ENCODE results near the gene TBC1D9B.
"Not testable (repeated sequence)": the region's sequence is repeated elsewhere in the genome, so short reads cannot be mapped to it uniquely, and the experiment has no call there.

Gene TBC1D9B

DNA sequence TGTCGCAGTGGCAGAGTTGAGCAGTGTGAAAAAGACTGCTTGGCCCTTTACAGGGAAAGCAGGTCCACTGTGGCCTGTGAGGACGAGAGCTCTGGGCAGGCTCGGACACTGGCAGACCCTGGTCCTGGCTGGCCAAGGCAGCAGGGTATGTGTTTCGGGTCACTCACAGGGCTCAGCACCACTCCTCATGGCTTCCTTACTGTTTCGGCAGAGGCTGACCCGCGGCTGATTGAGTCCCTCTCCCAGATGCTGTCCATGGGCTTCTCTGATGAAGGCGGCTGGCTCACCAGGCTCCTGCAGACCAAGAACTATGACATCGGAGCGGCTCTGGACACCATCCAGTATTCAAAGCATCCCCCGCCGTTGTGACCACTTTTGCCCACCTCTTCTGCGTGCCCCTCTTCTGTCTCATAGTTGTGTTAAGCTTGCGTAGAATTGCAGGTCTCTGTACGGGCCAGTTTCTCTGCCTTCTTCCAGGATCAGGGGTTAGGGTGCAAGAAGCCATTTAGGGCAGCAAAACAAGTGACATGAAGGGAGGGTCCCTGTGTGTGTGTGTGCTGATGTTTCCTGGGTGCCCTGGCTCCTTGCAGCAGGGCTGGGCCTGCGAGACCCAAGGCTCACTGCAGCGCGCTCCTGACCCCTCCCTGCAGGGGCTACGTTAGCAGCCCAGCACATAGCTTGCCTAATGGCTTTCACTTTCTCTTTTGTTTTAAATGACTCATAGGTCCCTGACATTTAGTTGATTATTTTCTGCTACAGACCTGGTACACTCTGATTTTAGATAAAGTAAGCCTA, 71.3 kb downstream of the TBC1D9B start:
- DNase-seq, result peak in 1 of 4 experiments; percentile 21

DNA sequence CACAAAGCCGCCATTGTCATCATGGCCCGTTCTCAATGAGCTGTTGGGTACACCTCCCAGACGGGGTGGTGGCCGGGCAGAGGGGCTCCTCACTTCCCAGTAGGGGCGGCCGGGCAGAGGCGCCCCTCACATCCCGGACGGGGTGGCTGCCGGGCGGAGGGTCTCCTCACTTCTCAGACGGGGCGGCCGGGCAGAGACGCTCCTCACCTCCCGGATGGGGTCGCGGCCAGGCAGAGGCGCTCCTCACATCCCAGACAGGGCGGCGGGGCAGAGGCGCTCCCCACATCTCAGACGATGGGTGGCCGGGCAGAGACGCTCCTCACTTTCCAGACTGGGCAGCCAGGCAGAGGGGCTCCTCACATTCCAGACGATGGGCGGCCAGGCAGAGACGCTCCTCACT, 72.8 kb downstream of the TBC1D9B start:
- not testable (repeated sequence) for DNase-seq

DNA sequence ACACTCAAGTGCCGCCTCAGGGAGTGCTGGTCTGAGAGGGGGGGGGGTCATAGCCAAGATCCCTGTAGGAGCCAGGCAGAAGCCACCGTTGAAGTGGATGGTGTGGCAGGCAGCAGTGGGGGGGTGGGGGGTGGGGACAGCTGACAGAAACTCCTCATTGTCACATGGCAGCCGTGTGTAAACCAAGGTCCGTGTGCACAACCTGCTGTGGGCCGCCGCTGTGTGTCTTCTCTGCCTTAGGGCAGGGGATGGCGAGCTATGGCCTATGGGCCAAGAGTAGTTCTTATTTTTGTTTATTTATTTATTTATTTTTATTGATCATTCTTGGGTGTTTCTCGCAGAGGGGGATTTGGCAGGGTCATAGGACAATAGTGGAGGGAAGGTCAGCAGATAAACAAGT, 73.6 kb downstream of the TBC1D9B start:
- no peak for DNase-seq

DNA sequence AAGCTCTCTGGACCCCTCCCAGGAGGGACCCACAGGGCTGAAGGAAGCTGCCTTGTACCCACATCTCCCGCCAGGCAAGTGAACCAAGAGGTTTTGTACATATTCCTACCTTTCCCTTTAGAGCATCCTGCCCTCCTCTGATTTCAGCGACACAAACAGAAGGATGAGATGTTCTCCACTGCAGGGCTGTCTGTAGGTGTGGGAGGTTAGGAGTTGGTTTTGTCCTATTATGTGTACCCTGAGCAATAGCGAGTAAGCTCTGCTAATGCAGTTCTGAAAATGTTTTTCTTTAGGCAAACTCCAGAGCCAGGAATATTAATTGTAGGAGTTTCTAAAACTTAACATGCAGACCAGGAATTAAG, 74.0 kb downstream of the TBC1D9B start:
- DNase-seq, result no peak

DNA sequence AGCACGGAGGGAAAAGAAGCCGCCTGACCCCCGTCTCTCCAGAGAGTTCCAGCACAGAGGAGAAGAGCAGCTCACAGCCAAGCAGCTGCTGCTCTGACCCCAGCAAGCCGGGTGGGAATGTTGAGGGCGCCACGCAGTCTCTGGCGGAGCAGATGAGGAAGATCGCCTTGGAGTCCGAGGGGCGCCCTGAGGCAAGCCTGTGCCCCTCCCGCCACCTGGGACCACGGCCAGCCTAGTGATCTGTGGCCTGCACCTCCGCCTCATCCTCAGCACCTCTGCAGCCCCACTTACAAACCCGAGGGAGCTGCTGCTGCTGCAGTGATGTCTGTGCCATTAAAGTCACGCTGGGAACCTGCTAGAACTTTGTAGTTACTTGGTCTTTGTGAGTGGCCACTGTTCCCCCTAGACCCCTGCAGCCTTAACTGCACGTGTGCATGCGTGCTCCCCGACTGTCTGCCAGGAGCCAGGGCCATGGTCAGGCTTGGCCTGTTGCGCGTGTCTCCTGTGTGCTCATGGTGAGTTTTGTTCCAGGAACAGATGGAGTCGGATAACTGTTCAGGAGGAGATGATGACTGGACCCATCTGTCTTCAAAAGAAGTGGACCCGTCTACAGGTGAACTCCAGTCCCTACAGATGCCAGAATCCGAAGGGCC, 74.5 kb downstream of the TBC1D9B start:
- no peak for DNase-seq

DNA sequence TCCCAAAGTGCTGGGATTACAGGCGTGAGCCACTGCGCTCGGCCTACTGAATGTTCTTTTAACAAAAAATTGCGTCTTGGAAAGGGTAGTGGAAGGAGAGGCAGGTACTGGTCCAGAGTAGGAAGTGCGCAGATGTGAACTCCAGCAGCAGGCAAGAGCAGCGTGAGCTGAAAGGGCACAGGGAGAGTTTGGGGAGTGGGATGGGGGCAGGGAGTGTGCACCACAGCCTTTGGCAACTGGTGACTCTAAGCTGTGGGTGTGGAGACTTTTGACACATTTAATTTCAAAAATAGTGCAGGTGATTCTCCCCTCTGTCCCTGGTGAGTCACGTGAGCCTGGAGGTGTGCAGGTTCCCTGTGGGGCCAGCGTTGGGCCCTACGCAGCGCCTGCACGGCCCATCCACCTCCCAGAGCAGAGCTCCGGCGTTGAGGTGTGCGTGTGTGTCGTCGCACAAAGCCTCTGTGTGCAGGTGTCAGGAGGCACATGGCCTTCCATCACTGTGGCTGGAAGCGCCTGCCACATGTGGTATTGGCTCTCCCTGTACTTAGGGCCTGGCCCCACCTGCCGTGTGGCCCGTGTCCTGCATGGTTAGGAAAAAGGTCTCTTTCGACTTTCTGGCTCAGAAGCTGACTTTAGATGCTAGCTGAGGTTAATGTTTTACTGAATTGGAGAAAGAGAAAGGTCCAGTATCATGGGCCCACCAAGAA, 75.5 kb downstream of the TBC1D9B start:
- no peak for DNase-seq

DNA sequence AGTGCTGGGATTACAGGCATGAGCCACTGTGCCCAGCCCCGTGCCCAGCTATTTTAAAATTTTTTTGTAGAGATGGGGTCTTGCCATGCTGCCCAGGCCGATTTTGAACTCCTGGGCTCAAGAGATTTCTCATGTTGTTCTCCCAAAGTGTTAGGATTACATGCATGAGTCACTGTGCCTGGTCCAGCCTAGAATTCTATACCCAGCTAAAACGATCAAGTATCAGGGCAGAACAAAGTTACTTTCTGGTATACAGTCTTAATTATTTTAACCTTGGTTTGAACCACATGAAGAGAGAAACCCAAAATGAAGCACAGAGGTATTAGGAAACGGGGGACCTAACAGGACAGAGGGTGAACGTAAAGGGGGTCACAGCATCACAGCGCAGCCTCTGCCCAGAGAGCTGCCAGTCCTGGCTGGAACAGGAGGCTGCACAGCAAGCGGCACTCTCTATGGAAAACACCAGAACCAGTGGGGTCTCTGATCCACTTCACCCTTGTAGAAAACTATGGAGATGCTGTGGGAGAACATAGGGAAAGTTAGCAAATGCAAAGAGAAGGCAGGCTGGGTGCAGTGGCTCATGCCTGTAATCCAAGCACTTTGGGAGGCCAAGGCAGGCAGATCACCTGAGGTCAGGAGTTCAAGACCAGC, 76.8 kb downstream of the TBC1D9B start:
- no peak for DNase-seq

DNA sequence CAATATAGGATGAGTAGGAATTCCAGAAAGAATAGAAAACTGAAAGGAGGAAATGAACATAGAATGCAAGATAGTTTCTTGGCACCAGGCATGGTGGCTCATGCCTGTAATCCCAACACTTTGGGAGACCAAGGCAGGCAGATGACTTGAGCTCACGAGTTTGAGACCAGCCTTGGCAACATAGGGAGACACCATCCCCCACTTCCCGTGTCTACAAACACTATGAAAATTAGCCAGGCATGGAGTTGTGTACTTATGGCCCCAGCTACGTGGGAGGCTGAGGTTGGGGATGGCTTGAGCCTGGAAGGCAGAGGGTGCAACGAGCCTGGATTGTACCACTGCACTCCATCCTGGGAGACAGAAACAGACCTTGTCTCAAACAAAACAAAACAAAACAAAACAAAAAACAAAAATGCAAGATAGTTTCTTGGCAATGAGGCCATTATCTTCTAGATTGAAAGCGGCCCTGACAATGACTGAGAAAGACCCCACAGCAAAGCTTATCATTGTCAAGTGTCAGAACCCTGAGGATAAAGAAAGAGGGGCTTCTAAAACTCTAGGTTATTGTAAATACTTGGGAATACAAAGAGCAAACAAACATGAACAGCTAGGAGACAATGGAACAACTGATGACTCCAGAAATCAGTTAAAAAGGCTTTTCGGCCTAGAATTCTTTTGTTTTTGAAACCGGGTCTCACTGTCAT, 77.8 kb downstream of the TBC1D9B start:
- no peak for DNase-seq

DNA sequence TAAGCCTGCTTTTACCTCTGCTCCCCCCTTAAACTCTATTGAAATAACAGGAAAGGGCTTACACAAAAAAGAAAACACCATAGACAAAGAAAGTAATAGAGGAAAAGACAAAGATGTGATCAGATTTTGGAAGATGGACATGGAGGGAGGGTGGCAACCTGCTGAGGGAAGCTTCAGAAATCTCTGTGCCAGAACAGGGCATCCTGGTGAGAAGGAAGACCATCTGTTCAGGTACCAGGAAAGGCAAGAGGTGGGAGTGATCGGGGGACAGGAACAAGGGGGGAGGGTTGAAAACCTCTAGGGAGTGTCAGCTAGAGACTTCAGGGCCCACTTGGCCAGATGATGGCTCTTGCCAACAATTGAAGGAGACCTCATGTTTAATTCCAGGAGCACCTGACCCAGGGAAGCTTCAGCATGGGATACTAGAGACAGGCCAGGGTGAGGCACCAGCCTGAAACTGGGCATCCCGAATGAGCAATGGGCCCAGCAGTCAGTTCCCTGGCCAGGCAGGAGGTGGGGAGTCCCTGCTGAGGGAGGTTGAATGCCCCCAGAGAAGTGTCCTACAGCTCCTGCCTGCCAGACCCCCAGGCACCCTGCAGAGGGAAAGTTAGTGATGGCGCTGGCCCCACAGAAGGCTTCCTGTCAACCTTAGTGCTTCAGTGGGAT, 78.8 kb downstream of the TBC1D9B start:
- DNase-seq, result no peak

DNA sequence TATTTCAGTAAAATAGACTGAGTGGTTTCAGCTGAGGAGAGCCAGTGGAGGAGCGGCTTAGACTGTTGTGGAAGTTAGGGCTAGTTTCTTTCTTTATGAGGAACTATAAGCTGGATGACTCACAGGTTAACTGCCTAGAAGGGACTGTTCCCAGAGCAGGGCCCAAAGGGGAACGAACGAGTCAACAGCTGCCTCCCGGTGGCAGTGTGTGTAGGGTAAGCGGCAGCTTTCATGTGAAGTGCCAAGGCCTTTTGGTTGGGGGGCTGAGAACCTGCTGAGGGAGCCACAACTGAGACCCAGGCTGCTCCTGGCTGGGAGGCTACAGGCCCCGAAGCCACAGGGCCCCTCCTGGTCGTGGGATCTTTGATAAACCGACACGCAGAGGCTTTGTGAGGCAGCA, 80.0 kb downstream of the TBC1D9B start:
- peak; percentile 85 to 93 (median 89) for DNase-seq

DNA sequence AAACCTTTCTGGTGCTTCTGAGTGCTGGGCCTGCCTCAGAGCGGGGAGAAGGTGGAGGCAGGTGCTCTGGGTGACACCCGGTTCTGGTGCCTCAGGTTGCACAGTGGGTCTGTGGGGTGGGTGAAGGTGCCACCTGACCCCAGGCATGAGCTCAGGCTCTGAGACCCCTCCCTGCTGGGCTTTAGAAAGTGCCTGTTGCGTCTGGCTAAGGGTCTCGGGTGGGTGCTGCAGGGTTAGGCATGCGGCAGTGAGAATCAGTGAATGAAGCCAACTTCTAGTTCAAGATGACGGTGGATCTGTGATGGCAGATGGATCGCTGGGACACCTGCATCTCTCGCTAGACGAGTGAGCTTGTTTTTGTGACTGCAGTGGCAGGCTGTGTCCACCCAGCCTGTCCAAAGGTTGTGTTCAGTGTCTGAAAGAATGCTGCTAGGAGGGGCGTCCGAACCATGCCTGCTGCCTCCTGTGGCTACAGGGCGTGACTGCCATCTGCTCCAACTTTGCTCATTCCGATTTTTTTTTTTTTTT, 82.0 kb downstream of the TBC1D9B start:
- DNase-seq, result no peak

DNA sequence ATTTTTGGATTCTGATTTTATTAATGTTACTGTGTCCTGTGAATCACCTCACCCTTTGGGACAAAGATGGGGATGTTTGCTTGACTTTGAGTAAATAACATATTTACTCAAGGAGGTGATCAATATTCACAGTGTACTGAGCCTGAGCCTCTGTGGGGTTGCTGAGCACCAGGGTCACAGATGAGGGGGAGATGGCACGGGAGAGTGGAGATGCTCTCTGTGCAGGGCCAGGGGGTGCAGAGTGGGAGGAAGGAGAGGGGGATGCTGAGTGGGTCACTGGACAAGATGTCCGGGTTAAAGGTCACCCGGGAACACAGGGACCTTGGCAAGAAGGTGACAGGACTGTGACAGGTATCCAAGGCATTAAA, 83.0 kb downstream of the TBC1D9B start:
- no peak for DNase-seq

DNA sequence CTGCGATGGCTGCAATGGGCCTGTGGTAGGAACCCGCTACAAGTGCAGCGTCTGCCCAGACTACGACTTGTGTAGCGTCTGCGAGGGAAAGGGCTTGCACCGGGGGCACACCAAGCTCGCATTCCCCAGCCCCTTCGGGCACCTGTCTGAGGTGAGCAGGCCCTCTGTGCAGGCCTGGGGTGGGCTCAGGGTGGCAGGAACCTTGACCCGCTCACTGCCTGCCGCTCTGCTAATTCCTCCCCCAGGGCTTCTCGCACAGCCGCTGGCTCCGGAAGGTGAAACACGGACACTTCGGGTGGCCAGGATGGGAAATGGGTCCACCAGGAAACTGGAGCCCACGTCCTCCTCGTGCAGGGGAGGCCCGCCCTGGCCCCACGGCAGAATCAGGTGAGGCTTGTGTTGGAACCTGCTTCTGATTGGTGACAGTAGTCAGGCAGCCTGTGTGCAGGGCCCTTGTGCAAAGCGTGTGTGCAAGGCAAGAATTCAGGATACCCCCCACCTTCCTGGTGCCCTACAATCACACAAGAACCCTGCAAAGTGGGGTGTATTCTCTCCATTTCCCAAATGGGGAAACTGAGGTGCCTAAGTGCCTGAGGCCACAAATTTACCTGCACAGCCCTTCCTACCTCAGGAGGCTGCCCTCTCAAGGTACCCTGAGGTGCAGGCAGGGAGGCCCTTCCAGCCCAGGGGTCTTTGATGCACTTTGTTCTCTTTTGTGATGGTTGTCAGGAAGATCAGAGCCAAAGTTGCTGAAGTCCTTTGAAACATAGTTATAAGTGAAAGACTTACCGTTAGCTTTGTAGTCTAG, 83.6 kb downstream of the TBC1D9B start:
- no peak for DNase-seq

DNA sequence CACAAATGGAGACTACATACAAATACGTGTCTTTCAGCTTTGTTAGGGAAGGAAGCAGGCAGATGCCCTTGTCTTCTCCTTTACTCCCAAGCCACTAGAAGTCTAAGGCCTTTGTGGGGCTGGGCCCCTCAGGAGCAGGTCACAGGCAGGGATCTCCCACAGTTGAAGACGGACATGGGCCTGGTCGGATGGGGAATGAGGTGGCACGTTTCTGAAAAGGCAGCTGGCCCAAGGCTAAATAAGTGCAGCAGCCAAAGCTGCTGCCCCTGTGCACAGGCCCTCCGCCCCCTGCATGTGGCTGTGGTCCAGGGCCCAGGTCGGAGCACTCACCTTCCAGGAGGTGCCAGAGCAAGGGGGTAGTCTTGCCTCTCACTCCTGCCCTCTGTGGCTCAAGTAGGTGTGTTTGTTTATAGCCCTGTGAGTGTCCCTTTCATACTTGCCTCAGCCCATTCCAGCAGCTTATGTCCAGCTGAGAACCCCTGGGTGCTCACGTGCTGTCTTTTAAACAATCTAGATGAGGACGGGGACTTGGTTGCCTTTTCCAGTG, 85.2 kb downstream of the TBC1D9B start:
- DNase-seq, result no peak

DNA sequence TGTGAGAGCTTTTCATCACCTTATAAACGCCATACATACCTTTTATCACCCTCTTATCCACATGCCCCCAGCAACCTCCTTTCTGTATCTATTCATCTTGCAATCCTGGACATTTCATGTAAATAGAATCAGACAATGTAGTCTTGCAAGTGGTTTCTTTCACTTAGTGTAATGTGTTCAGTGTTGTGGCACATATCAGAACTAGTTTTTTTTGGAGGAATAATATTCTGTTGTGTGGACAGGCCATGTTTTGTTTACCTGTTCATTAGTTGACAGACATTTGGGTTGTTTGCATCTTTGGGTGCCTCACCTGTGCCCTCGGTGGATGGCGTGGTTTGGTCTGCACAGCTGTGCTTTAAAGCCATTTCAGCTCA, 85.7 kb downstream of the TBC1D9B start:
- DNase-seq, result no peak

DNA sequence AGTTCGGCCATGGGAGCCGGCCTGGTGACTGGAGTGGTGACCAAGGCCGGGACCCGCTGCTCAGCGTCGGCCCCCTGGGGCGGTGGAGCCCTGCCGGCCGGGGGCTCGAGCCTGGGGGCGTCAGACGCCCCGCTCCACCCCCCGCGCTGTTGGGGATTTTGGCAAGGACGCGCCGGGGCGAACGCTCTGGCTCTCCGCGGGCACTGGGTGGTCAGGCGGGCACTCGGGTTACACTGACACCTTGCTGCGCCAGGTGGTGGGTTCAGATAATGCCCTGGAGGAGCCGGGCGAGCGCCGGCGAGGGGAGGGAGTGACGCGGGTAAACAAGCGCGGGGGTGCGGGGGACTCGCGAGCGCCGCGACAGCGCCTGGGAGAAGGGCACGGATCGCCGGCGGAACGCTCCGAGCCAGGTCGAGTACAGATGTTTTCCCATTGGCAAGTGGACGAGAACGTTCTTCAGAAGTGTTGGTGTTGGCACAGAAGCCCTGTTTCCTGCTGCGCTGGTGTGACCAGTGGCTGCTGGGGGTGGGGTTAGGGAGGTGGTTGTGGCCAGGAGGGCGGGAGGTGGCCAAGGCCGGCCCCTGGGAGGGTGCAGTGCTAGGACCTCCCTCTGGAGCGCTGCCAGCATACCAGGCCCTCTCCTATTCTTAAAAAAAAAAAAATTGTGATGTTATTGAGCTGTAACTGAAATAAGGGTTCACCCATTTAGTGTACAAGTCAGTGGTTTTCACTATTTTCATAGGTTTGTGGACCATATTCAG, 86.2 kb downstream of the TBC1D9B start:
- DNase-seq, result peak; percentile 91 to 95 (median 95)

DNA sequence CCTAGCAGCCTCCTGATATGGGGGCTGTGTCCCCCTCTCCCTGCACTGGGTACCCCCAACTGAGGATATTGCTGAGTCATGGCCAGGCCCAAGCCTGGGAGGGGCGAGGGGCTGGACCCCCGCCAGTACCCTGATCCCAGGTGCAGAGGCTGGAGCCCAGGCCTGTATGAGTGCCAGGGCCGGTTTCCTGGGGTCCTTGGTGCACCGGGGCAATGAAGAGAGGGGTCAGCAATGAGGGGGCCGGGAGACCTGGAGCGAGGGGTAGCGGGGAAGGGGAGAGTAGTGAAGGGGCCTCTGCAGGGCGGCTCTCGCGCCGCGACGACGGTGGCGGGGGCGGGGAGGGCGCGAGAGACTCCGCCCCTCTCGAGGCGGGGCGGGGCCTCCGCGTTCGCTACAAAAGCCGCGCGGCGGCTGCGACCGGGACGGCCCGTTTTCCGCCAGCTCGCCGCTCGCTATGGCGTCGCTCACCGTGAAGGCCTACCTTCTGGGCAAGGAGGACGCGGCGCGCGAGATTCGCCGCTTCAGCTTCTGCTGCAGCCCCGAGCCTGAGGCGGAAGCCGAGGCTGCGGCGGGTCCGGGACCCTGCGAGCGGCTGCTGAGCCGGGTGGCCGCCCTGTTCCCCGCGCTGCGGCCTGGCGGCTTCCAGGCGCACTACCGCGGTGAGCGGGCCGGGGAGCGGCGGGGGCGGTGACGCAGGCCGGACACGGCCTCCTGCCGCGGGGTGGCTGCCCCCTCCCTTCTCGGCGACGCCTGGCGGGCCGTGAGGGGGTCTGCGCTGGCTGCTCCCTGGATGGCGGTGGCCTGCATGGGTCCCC, 87.0 kb downstream of the TBC1D9B start, which contains the start of gene SQSTM1:
Gene SQSTM1 (plus strand): TSS at position 423 of the 815 bp plus-strand sequence. CDS start 32 bp downstream, at position 455.
- peak; percentile 88 to 97 (median 94) for DNase-seq

DNA sequence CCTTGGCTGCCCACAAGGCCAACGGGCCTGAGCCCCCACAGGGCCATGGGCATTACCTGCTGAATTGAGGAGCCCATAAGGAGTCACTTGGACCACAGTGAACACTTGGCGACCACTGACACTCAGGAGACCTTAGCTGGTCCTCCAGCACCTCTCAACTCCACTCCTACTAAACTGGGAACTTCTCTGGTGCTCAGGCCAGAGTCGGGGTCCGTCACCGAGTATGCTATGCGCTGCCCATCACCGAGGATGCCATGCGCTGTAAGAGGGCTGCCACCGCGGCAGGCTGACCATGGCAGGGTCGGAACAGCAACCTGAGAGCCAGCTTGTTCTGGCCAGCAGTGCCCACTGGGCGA, 87.6 kb downstream of the TBC1D9B start:
- DNase-seq, result no peak

All from suppressor macrophage (primary cell).